ENCODE results near the gene TMPRSS6. TPM values are rescaled to one million over a fixed set of nuclear protein-coding genes. Genes with fewer than 3 reads are reported as not detected.

Gene TMPRSS6
- total and polyA plus RNA-seq, 5 donors = not detected

DNA sequence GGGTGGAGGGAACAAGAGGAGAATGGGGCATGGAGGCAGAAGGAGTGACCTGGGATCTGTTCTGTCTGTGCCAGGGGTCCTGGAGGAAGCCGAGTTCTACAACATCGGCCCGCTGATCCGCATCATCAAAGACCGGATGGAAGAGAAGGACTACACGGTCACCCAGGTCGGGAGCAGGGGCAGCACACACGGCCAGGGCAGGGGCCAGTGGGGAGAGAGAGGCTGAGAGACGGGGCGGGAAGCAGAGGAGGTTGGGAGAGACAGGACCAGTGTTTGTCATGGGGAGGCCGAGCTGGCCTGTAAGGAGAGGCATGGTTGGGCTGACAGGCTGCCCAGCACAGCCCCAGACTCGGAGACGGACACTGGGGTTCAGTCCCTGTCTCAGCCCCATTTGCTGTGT, 53.3 kb downstream of the TMPRSS6 start:
- Histone ChIP-seq H3K27ac (ENCODE audit: low read length) (no peak overlapping the region), H3K4me3 (ENCODE audit: low read length) (no peak overlapping the region), H3K4me1 (ENCODE audit: control insufficient read depth, insufficient read depth, low read length) (peaks cover 4% of the 10 kb centered on the region), H3K9me3 (ENCODE audit: control insufficient read depth, low read length) (no peaks in the 10 kb centered on the region), H3K27me3 (ENCODE audit: control insufficient read depth, insufficient read depth) (no peaks in the 10 kb centered on the region)
- ATAC-seq (no peak), DNase-seq (peak in 1 of 3 donors; percentile 14)
- 97% methylated on average over 13 of the region's 13 CpGs for WGBS
- intact Hi-C loops (cut with DNase I) = no loop called here

DNA sequence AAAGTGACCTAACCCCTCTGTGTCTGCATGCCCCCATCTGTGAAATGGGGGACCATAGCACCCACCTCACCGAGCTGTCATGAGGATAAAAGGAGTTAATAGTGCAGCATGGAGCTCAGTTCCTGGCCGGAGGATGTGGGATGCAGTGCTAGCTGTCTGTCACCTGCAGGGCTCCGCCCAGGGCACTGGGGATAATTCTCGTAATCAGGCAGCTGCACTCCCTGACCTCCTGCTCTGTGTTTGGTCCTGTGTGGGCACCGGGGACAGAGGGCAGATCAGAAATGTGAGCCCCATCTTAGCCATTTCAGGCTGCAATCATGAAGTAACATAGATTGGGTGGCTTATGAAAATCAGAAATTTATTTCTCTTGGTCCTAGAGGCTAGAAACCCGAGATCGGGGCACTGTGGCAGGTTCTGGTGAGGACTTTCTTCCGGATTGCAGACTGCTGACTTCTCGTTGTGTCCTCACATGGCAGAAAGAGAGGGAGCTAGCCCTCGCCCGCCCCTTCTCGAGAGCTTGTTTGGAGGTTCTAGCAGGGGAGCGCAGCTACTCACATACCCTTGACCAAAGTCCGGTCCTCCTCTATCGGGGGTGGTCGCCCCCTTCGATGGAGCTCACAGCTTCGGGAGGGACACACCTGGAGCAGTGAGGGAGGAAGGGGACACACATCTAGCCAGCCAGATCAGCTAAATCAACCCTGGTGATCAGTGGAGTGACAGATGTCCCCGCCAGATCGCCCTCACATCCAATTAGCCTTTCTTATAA, 54.7 kb downstream of the TMPRSS6 start:
- DNase-seq (peak in 1 of 3 donors; percentile 30), ATAC-seq (no peak)
- Histone ChIP-seq H3K27ac (ENCODE audit: low read length) (no peak overlapping the region), H3K4me1 (ENCODE audit: control insufficient read depth, insufficient read depth, low read length) (peaks cover 4% of the 10 kb centered on the region), H3K4me3 (ENCODE audit: low read length) (no peak overlapping the region), H3K27me3 (ENCODE audit: control insufficient read depth, insufficient read depth) (no peaks in the 10 kb centered on the region), H3K9me3 (ENCODE audit: control insufficient read depth, low read length) (no peaks in the 10 kb centered on the region)
- 93% methylated on average over 20 of the region's 20 CpGs for WGBS
- intact Hi-C loops (cut with DNase I) = no loop called here

DNA sequence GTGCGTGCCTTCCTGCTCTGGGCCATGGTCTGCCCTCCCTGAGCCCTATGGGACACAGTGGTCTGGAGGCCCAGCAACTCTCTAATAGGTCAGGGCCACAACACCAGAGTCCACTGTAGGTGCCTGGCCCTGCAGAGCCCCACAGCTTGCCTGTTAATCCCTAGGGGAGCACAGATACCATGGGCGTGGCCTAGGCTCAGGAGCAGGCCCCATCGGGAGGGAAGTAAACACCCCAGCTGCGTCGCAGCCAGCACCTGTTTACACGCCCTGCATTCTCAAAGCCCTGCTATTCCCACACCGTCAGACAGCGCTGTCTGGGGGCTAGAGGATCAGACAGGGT, 55.5 kb downstream of the TMPRSS6 start:
- WGBS = 83% methylated on average over 8 of the region's 8 CpGs
- intact Hi-C loops (cut with DNase I) = no loop called here
- DNase-seq = peak in 1 of 3 donors; percentile 37

DNA sequence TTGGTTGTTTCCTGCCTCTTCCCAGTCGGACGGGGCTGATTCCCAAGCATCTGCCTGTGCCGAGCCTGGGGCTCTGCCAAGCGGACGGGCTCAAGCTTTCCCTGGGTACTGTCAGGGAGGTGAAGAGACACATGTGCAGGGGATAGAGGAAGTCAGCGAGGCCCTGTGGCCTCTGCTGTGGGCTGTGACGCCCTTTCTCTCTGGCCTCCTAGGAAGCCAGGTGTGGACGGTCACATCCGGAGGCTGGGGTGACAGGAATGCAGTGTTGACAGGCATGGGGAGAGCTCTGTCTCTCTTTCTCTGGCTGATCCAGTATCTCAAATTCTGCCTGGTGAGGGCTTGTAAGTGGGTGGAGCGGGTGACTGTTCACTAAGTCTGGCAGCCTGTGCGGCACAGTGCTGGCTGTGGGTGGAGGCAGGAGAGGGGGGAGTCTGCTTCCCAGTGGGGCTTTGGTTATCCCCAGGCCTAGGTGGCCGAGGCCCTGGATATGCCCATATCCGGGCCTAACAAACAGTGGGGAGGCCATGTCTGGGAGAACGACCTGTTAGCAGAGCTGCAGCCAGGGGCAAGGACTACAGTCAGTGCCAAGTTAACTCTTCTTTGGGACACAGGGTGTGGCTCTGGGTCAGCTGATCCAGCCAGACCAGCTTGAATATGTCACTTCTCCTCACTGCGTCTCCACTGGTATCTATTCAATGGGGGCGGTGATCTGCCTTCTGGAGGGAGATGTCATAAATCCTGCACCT, 56.0 kb downstream of the TMPRSS6 start:
- DNase-seq (peak in 2 of 3 donors; percentile 31 to 72), ATAC-seq (peak; percentile 49 to 65)
- H3K4me1 ChIP-seq (ENCODE audit: control insufficient read depth, insufficient read depth, low read length) = peaks cover 4% of the 10 kb centered on the region
- no peak overlapping the region for H3K4me3 ChIP-seq (ENCODE audit: low read length)
- intact Hi-C loops (cut with DNase I) = no loop called here
- H3K27ac ChIP-seq (ENCODE audit: low read length) = peak overlapping the region; percentile 83
- WGBS = 57% methylated on average over 16 of the region's 16 CpGs
- H3K27me3 ChIP-seq (ENCODE audit: control insufficient read depth, insufficient read depth) = no peaks in the 10 kb centered on the region
- no peaks in the 10 kb centered on the region for H3K9me3 ChIP-seq (ENCODE audit: control insufficient read depth, low read length)

More for the DNA sequence above, 55.5 kb downstream of the TMPRSS6 start:
- Histone ChIP-seq H3K4me1 (ENCODE audit: control insufficient read depth, insufficient read depth, low read length) (peaks cover 4% of the 10 kb centered on the region), H3K27me3 (ENCODE audit: control insufficient read depth, insufficient read depth) (no peaks in the 10 kb centered on the region), H3K4me3 (ENCODE audit: low read length) (no peak overlapping the region), H3K9me3 (ENCODE audit: control insufficient read depth, low read length) (no peaks in the 10 kb centered on the region), H3K27ac (ENCODE audit: low read length) (no peak overlapping the region)
- no peak for ATAC-seq

DNA sequence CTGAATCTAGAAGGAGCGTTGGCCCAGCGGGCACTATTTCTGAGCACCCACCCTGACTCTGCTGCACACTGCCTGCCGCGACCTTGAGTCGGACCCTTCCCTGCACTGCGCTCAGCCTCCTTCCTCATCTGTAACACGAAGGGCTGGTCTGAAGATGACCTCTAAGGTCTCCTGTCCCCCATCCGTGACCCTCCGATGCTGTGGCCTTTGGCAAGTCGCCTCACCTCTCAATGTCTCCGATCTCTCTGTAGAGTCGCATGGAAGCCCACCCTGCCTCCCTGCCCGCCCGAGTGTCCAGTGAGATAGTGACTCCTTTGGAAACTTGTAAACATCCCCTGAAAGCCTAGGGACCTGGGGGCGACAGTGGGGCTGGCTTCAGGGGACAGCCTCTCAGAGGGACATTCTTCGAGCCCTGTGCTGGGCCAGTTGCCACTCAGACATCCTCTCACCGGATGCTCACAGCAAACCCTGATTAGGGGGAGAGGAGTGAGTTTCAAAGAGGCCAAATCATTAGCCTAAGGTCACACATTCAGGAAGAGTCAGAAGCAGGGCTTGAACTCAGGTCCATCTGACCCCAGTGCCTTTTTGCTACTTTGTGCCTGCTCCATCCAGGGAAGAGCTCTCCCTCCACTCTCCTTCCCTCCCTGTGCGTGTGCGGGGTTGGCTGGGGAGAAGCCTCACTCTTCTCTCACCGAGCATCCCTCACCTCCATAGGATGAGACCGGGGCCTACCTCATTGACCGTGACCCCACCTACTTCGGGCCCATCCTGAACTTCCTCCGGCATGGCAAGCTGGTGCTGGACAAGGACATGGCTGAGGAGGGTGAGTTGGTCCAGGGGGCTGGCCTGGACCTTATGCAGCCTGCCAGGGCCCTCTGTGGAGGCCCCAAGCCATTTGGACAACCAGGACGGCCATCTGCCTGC, 56.9 kb downstream of the TMPRSS6 start:
- Histone ChIP-seq H3K4me1 (ENCODE audit: control insufficient read depth, insufficient read depth, low read length) (peaks cover 4% of the 10 kb centered on the region), H3K9me3 (ENCODE audit: control insufficient read depth, low read length) (no peaks in the 10 kb centered on the region), H3K4me3 (ENCODE audit: low read length) (peak overlapping the region; percentile 84), H3K27me3 (ENCODE audit: control insufficient read depth, insufficient read depth) (no peaks in the 10 kb centered on the region), H3K27ac (ENCODE audit: low read length) (peak overlapping the region; percentile 83)
- WGBS = 57% methylated on average over 25 of the region's 25 CpGs
- intact Hi-C loops (cut with DNase I) = no loop called here
- DNase-seq (peak in 1 of 3 donors; percentile 47), ATAC-seq (no peak)

DNA sequence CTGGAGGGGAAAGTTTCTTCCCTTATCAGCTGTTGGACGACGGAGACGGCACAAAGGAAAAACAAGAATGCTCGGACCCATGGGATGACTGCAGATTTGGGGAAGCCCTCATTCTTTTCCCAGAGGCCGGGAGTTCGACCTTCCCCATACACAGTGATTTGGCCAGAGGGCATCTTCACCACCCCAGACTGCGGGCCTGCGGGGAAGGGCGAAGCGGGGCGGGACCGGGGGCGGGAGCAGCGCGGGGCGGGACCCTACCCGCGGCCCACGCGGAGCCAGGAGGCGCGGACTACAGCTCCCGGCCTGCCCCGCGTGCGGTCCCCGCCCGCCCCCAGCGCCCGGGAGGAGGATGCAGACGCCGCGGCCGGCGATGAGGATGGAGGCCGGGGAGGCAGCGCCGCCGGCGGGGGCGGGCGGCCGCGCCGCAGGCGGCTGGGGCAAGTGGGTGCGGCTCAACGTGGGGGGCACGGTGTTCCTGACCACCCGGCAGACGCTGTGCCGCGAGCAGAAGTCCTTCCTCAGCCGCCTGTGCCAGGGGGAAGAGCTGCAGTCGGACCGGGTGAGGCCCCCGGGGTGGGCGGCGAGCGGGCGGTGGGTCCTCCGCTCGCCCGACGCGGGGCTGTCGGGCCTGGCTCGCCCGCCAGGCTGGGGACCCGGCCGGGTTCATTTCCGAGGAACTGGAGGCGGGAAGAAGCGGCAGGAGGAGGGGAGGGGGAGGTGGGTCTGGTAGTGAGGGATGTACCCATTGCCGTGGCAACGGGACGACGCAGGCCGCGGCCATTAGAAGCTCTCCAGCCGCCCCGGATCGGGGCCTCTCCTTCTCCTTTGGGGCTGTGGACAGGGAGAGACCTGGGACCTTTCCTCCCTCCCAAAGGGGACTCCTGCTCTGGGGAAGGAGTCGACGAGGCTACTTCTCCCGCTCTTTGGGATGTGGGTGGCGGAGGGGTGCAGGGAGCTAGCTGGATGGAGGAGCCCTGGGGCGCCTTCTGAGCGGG, 57.8 kb downstream of the TMPRSS6 start, which contains the start of gene KCTD17:
KCTD17 (plus strand) TSS at position 352 of the 995 bp plus-strand sequence; CDS start at position 371, 19 bp downstream.
- peaks cover 4% of the 10 kb centered on the region for H3K4me1 ChIP-seq (ENCODE audit: control insufficient read depth, insufficient read depth, low read length)
- 3% methylated on average over 88 of the region's 89 CpGs for WGBS
- H3K27ac ChIP-seq (ENCODE audit: low read length) = no peak within 1 kb of the TSS
- DNase-seq = peak; percentile 84 to 93 (median 92)
- H3K27me3 ChIP-seq (ENCODE audit: control insufficient read depth, insufficient read depth) = no peaks in the 10 kb centered on the region
- intact Hi-C loops (cut with DNase I) = no loop called here
- peak; percentile 91 to 92 for ATAC-seq
- H3K9me3 ChIP-seq (ENCODE audit: control insufficient read depth, low read length) = no peaks in the 10 kb centered on the region
- peak within 1 kb of the TSS; percentile 84 for H3K4me3 ChIP-seq (ENCODE audit: low read length)

DNA sequence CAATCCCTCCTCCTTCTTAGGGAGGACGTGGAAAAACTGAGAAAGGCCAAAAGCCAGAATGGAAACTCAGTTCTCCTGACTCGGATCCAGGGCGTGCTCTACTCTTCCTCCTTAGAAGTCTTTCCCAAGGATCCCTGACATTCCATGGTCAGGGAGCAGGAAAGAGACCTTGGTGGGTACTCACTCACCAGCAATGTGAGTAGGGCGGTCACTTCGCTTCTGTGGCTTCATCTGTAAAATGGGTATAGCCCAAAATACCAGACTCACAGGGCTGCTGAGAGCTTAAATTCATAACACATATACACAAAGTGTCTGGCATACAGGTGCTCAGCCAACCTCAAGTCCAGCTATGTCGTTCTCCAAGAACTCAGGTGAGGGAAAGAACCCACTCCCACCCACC, 58.6 kb downstream of the TMPRSS6 start:
- ATAC-seq (peak in 1 of 2 donors; percentile 21), DNase-seq (peak in 1 of 3 donors; percentile 2)

DNA sequence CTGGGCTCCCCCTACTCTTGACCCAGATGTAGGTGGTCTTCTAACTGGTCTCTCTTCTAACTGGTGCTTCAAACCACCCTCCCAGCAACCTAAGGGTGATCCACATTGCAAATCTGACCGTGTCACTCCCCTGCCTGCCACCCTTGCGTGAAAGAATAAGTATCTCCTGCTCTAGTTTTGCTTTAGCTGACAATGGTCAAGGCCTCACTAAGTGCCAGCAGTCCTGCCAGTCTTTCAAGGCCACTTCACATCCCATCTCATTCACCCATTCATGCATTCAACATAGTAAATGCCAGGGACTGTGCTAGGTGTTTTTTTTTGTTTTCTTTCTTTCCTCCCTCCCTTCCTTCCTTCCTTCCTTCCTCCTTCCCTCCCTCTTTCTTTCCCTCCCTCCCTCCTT, 60.3 kb downstream of the TMPRSS6 start:
- ATAC-seq (no peak), DNase-seq (no peak)
- H3K4me1 ChIP-seq (ENCODE audit: control insufficient read depth, insufficient read depth, low read length) = peaks cover 4% of the 10 kb centered on the region
- H3K27me3 ChIP-seq (ENCODE audit: control insufficient read depth, insufficient read depth) = no peaks in the 10 kb centered on the region
- no peak overlapping the region for H3K4me3 ChIP-seq (ENCODE audit: low read length)
- 72% methylated on average over 2 of the region's 2 CpGs for WGBS
- intact Hi-C loops (cut with DNase I) = no loop called here
- no peak overlapping the region for H3K27ac ChIP-seq (ENCODE audit: low read length)
- no peaks in the 10 kb centered on the region for H3K9me3 ChIP-seq (ENCODE audit: control insufficient read depth, low read length)

More for the DNA sequence above, 58.6 kb downstream of the TMPRSS6 start:
- H3K9me3 ChIP-seq (ENCODE audit: control insufficient read depth, low read length) = no peaks in the 10 kb centered on the region
- peaks cover 4% of the 10 kb centered on the region for H3K4me1 ChIP-seq (ENCODE audit: control insufficient read depth, insufficient read depth, low read length)
- no peak overlapping the region for H3K27ac ChIP-seq (ENCODE audit: low read length)
- no peaks in the 10 kb centered on the region for H3K27me3 ChIP-seq (ENCODE audit: control insufficient read depth, insufficient read depth)
- 74% methylated on average over 6 of the region's 6 CpGs for WGBS
- H3K4me3 ChIP-seq (ENCODE audit: low read length) = no peak overlapping the region
- intact Hi-C loops (cut with DNase I) = no loop called here

DNA sequence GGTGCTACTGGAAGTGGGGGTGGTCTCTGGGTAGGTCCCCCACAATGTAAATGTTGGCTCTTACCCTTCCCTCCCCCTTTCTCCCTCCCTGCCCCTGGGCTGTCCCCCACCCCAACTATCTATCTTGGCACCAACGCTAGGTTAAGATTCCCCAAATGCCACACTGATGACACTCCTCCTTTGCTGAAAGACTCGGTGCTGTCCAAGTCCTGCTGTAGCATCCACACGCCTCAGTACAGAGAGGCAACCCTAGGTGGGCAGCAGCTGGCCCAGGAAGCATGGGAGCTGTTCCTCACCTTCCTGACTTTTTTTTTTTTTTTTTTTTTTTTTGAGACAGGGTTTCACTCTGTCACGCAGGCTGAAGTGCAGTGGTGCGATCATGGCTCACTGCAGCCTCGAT, 61.4 kb downstream of the TMPRSS6 start:
- Histone ChIP-seq H3K27me3 (ENCODE audit: control insufficient read depth, insufficient read depth) (no peaks in the 10 kb centered on the region), H3K4me1 (ENCODE audit: control insufficient read depth, insufficient read depth, low read length) (peaks cover 4% of the 10 kb centered on the region), H3K27ac (ENCODE audit: low read length) (no peak overlapping the region), H3K4me3 (ENCODE audit: low read length) (no peak overlapping the region), H3K9me3 (ENCODE audit: control insufficient read depth, low read length) (no peaks in the 10 kb centered on the region)
- ATAC-seq (no peak), DNase-seq (peak in 1 of 3 donors; percentile 6)
- 76% methylated on average over 6 of the region's 6 CpGs for WGBS
- intact Hi-C loops (cut with DNase I) = no loop called here

DNA sequence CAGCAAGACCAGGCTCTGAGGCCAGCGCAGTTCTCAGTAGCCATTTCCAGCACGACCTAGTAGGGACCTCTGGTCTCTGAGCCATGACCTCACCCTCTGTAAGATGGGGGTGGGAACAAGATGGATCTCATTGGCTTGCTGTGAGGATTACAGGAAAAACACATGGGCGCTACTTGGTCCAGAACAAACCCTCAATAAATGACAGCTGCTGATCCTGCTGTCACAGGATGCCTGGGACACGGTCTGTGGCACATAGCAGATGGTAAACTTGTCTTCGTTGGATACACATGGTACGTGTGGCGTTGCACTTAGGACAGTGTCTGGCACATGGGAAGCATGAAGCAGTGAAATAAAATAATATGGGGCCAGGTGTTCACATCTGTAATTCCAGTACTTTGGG, 62.5 kb downstream of the TMPRSS6 start:
- Histone ChIP-seq H3K9me3 (ENCODE audit: control insufficient read depth, low read length) (no peaks in the 10 kb centered on the region), H3K4me3 (ENCODE audit: low read length) (no peak overlapping the region), H3K27me3 (ENCODE audit: control insufficient read depth, insufficient read depth) (no peaks in the 10 kb centered on the region), H3K4me1 (ENCODE audit: control insufficient read depth, insufficient read depth, low read length) (no peaks in the 10 kb centered on the region), H3K27ac (ENCODE audit: low read length) (no peak overlapping the region)
- DNase-seq (peak in 1 of 3 donors; percentile 2), ATAC-seq (no peak)
- intact Hi-C loops (cut with DNase I) = no loop called here
- 86% methylated on average over 7 of the region's 7 CpGs for WGBS
